A549 (cell line): Measurements from ENCODE around the gene CEP97.

Experiments
- JUN ChIP-seq, 2 experiments: fragments of >200 bp; sonication (Bioruptor Twin); formaldehyde crosslinking; IDR thresholded peaks; 2 replicates in 1 of 2; 3 replicates in 1 of 2; pipeline ENCODE4 v1.6.1; 2016 to 2017
- JUNB ChIP-seq: fragments of >200 bp; sonication (Bioruptor Twin); formaldehyde crosslinking; IDR thresholded peaks from 2 replicates; pipeline ENCODE4 v1.6.1; 2016
- REST ChIP-seq: fragments of 200-600 bp; sonication (generic); IDR thresholded peaks from 2 replicates; pipeline ENCODE4 v1.6.1; 2016; ENCODE audit warnings: antibody characterized with exemption, mild to moderate bottlenecking, moderate library complexity
- SREBF2 ChIP-seq: fragments of 450-650 bp; IDR thresholded peaks from 2 replicates; pipeline ENCODE4 v1.6.1; 2014; ENCODE audit warnings: mild to moderate bottlenecking, moderate library complexity
- TF ChIP-seq, protein P1 (sequence below): fragments of >200 bp; sonication (Bioruptor Twin); formaldehyde crosslinking; IDR thresholded peaks from 3 replicates; pipeline ENCODE4 v1.5.1; 2016

DNA sequence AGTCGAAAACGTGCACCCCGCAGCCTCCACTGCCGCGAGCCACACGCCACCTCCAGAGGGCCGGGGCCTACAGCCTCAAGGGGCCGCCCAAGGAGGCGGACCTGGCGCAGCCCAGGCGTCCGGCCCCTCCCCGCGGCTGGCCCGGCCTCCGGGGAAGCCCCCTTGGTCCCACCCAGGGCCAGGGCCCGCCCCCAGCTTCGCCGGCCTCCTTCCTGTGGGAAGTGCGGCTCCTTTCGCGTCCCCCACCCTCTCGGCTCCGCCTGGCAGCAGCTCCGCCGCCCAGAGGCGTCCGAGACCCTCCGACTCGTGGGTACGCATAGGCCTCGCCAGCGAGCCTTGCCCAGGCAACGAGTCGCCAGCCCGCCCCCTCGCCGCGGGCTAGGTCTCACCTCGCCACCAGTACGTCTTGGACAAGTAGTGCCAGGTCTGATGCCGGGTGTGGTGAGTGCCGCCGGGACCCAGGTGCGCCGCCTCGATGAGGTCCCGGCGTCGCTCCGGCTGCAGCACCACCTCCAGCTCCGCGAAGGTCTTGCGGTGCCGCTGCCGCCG, 48.1 kb upstream of the CEP97 start:
- TF ChIP-seq, protein P1, sequence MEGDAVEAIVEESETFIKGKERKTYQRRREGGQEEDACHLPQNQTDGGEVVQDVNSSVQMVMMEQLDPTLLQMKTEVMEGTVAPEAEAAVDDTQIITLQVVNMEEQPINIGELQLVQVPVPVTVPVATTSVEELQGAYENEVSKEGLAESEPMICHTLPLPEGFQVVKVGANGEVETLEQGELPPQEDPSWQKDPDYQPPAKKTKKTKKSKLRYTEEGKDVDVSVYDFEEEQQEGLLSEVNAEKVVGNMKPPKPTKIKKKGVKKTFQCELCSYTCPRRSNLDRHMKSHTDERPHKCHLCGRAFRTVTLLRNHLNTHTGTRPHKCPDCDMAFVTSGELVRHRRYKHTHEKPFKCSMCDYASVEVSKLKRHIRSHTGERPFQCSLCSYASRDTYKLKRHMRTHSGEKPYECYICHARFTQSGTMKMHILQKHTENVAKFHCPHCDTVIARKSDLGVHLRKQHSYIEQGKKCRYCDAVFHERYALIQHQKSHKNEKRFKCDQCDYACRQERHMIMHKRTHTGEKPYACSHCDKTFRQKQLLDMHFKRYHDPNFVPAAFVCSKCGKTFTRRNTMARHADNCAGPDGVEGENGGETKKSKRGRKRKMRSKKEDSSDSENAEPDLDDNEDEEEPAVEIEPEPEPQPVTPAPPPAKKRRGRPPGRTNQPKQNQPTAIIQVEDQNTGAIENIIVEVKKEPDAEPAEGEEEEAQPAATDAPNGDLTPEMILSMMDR: no peak
- no peak for TF ChIP-seq SREBF2
- no peak for TF ChIP-seq REST
- no peak for TF ChIP-seq JUN (IDR thresholded peaks at IDR 0.05)
- no peak for TF ChIP-seq JUNB
